Lower lobe of right lung (tissue), 2 donors: Measurements from ENCODE around the gene SPATA32. TPM values are rescaled to one million over a fixed set of nuclear protein-coding genes. Genes with fewer than 3 reads are reported as not detected.
A peak's percentile ranks its signal among the peaks of the same experiment; 100 is the strongest.

Experiments used
- ATAC-seq, 2 donors: fragments of 200-7000 bp; cut with Tn5 transposase; one replicate each; pipeline ENCODE4 v1.9.1; 2020 to 2022; ENCODE audit warnings: mild to moderate bottlenecking in 2 of 2, moderate library complexity in 2 of 2
- DNase-seq: peaks from one replicate; pipeline ENCODE4 v3.0.0-alpha.2; 2020
- H3K27ac ChIP-seq: fragments of 200-600 bp; one replicate; pipeline ENCODE4 v1.8.0; 2022
- H3K27me3 ChIP-seq: fragments of 200-600 bp; one replicate; pipeline ENCODE4 v1.8.0; 2022; ENCODE audit warnings: low read depth
- H3K36me3 ChIP-seq: fragments of 200-600 bp; one replicate; pipeline ENCODE4 v1.8.0; 2022; ENCODE audit warnings: mild to moderate bottlenecking
- H3K4me1 ChIP-seq: fragments of 200-600 bp; one replicate; pipeline ENCODE4 v1.8.0; 2022
- H3K4me3 ChIP-seq: fragments of 200-600 bp; one replicate; pipeline ENCODE4 v1.8.0; 2022; ENCODE audit warnings: mild to moderate bottlenecking
- H3K9me3 ChIP-seq: fragments of 200-600 bp; one replicate; pipeline ENCODE4 v1.8.0; 2022
- CTCF ChIP-seq: fragments of 200-600 bp; IDR thresholded peaks from one replicate; pipeline ENCODE4 v1.8.0; 2022; ENCODE audit warnings: antibody characterized with exemption, mild to moderate bottlenecking
- intact Hi-C: fragments of 100-400 bp; cut with DNase I; formaldehyde crosslinking; loops from one replicate; pipeline ENCODE4 v1.11.0; 2022
- total RNA-seq: library from RNA; stranded (reverse); fragmentation: NEBNext Ultra II Directional; extraction: Animal tissue kit (Norgen Biotek cat#: 25700); gene quantifications from one replicate; pipeline ENCODE4 v1.2.1, GENCODE V29; 2021
- donor health status: DM: no; HTN: yes; CAD: no; lungs with severe emphysema.

SPATA32 gene
- total RNA-seq, 1 donor from 2014 or later: not detected

- Histone ChIP-seq H3K36me3 (no peaks in the 10 kb centered on the region), H3K9me3 (no peaks in the 10 kb centered on the region), H3K4me1 (peaks cover 97% of the 10 kb centered on the region), H3K27ac (peak overlapping the region; percentile 20), H3K27me3 (no peaks in the 10 kb centered on the region), H3K4me3 (no peak overlapping the region)
- no peak for TF ChIP-seq CTCF
- intact Hi-C loops: no loop called here
- DNase-seq (no peak), ATAC-seq (no peak)
Observed at GRCh38 chr17:45298546-45299285, 36.8 kb upstream of the SPATA32 start.

- H3K27ac ChIP-seq: peak overlapping the region; percentile 76
- no peak overlapping the region for H3K4me3 ChIP-seq
- ATAC-seq: no peak
- intact Hi-C loops: no loop called here
- peaks cover 100% of the 10 kb centered on the region for H3K4me1 ChIP-seq
- H3K9me3 ChIP-seq: no peaks in the 10 kb centered on the region
- DNase-seq: no peak
- H3K27me3 ChIP-seq: no peaks in the 10 kb centered on the region
- TF ChIP-seq CTCF: no peak
- H3K36me3 ChIP-seq: no peaks in the 10 kb centered on the region
Observed at GRCh38 chr17:45296833-45297124, 34.9 kb upstream of the SPATA32 start.

- no peak for TF ChIP-seq CTCF
- H3K9me3 ChIP-seq: no peaks in the 10 kb centered on the region
- no peaks in the 10 kb centered on the region for H3K27me3 ChIP-seq
- ATAC-seq: peak in 1 of 2 donors; percentile 19
- H3K36me3 ChIP-seq: no peaks in the 10 kb centered on the region
- DNase-seq: peak; percentile 70
- intact Hi-C loops: no loop called here
- H3K4me1 ChIP-seq: peaks cover 100% of the 10 kb centered on the region
- no peak overlapping the region for H3K4me3 ChIP-seq
- peak overlapping the region; percentile 76 for H3K27ac ChIP-seq
Observed at GRCh38 chr17:45296003-45296832, 34.3 kb upstream of the SPATA32 start.

GRCh38 chr17:45294506-45294905 is 32.6 kb upstream of the SPATA32 start:
- H3K27ac ChIP-seq: peak overlapping the region; percentile 76
- H3K36me3 ChIP-seq: peaks cover 10% of the 10 kb centered on the region
- intact Hi-C loops: no loop called here
- DNase-seq: no peak
- no peak overlapping the region for H3K4me3 ChIP-seq
- peaks cover 100% of the 10 kb centered on the region for H3K4me1 ChIP-seq
- ATAC-seq: peak; percentile 74 to 77
- no peaks in the 10 kb centered on the region for H3K9me3 ChIP-seq
- H3K27me3 ChIP-seq: no peaks in the 10 kb centered on the region
- no peak for TF ChIP-seq CTCF

- TF ChIP-seq CTCF: no peak
- Histone ChIP-seq H3K27ac (peak overlapping the region; percentile 76), H3K4me1 (peaks cover 100% of the 10 kb centered on the region), H3K9me3 (no peaks in the 10 kb centered on the region), H3K36me3 (peaks cover 19% of the 10 kb centered on the region), H3K4me3 (no peak overlapping the region), H3K27me3 (no peaks in the 10 kb centered on the region)
- intact Hi-C loops: no loop called here
- DNase-seq (peak; percentile 79), ATAC-seq (peak; percentile 82 to 84)
Observed at GRCh38 chr17:45293413-45294211, 31.7 kb upstream of the SPATA32 start.
